Activated effector memory CD4-positive, alpha-beta T cell treated with anti-CD3 and anti-CD28 coated beads, Interleukin-2, amount 50 U/mL, for 16 hours (primary cell): ENCODE data around the gene PAN3.
"Not testable (repeated sequence)": the region's sequence is repeated elsewhere in the genome, so short reads cannot be mapped to it uniquely, and the experiment has no call there.

Experiments
- DNase-seq: peaks from one replicate; pipeline ENCODE4 v3.0.0-alpha.2; 2020

PAN3 gene

GRCh38 chr13:28138756-28139470, 568 bp downstream of the PAN3 start:
- DNase-seq: peak; percentile 94

GRCh38 chr13:28140433-28141125, 2.2 kb downstream of the PAN3 start:
- no peak for DNase-seq

- DNase-seq: not testable (repeated sequence)
Observed at GRCh38 chr13:28141542-28141941, 3.2 kb downstream of the PAN3 start.

- DNase-seq: no peak
Observed at GRCh38 chr13:28145049-28145448, 6.7 kb downstream of the PAN3 start.

- DNase-seq: no peak
Observed at GRCh38 chr13:28147495-28147894, 9.2 kb downstream of the PAN3 start.

GRCh38 chr13:28159057-28159456, 20.7 kb downstream of the PAN3 start:
- DNase-seq: no peak

- no peak for DNase-seq
Observed at GRCh38 chr13:28161370-28161769, 23.0 kb downstream of the PAN3 start.

- DNase-seq: no peak
Observed at GRCh38 chr13:28163587-28163986, 25.2 kb downstream of the PAN3 start.

GRCh38 chr13:28166257-28166656, 27.9 kb downstream of the PAN3 start:
- no peak for DNase-seq

GRCh38 chr13:28171266-28171665, 32.9 kb downstream of the PAN3 start:
- DNase-seq: no peak

GRCh38 chr13:28172947-28173346, 34.6 kb downstream of the PAN3 start:
- DNase-seq: no peak

GRCh38 chr13:28173793-28174192, 35.4 kb downstream of the PAN3 start:
- DNase-seq: no peak

GRCh38 chr13:28177327-28177726, 39.0 kb downstream of the PAN3 start:
- no peak for DNase-seq

GRCh38 chr13:28177877-28178276, 39.5 kb downstream of the PAN3 start:
- no peak for DNase-seq

- no peak for DNase-seq
Observed at GRCh38 chr13:28179974-28180373, 41.6 kb downstream of the PAN3 start.

GRCh38 chr13:28181413-28181812, 43.1 kb downstream of the PAN3 start:
- no peak for DNase-seq

GRCh38 chr13:28185256-28185655, 46.9 kb downstream of the PAN3 start:
- no peak for DNase-seq

GRCh38 chr13:28199089-28199488, 60.7 kb downstream of the PAN3 start:
- DNase-seq: no peak

- no peak for DNase-seq
Observed at GRCh38 chr13:28204043-28204442, 65.7 kb downstream of the PAN3 start.

- no peak for DNase-seq
Observed at GRCh38 chr13:28204690-28205443, 66.5 kb downstream of the PAN3 start.

GRCh38 chr13:28218679-28219078, 80.3 kb downstream of the PAN3 start:
- DNase-seq: no peak

GRCh38 chr13:28219408-28220099, 81.2 kb downstream of the PAN3 start:
- no peak for DNase-seq

- no peak for DNase-seq
Observed at GRCh38 chr13:28220166-28220565, 81.8 kb downstream of the PAN3 start.
